Tibial nerve (tissue), 4 donors: Measurements from ENCODE around the gene CTNNA2. TPM values are rescaled to one million over a fixed set of nuclear protein-coding genes. Genes with fewer than 3 reads are reported as not detected.

Experiments used
- DNase-seq, 2 donors: peaks; one replicate each; pipeline ENCODE4 v3.0.0-alpha.2; 2019; ENCODE audit warnings: low spot score in 2 of 2
- H3K27ac ChIP-seq, 4 donors: fragments of 200-600 bp; sonication (generic) in 3 of 4; one replicate each; pipeline ENCODE4 v1.5.1; 2017 to 2019; ENCODE audit warnings: mild to moderate bottlenecking in 1 of 4
- H3K27me3 ChIP-seq, 2 donors: fragments of 200-600 bp; sonication (generic) in 1 of 2; one replicate each; pipeline versions ENCODE4 v1.5.1 to v1.6.0; 2017 to 2019
- H3K36me3 ChIP-seq, 3 donors: fragments of 200-600 bp; sonication (generic); one replicate each; pipeline ENCODE4 v1.5.1; 2018 to 2019
- H3K4me1 ChIP-seq, 4 donors: fragments of 200-600 bp; sonication (generic) in 3 of 4; one replicate each; pipeline ENCODE4 v1.5.1; 2017 to 2019
- H3K4me3 ChIP-seq, 4 donors: fragments of 200-600 bp; sonication (generic) in 3 of 4; one replicate each; pipeline ENCODE4 v1.5.1; 2017 to 2019; ENCODE audit warnings: mild to moderate bottlenecking in 1 of 4, moderate library complexity in 1 of 4
- H3K9me3 ChIP-seq, 4 donors: fragments of 200-600 bp; sonication (generic) in 3 of 4; one replicate each; pipeline ENCODE4 v1.5.1; 2017 to 2019
- EP300 ChIP-seq, 2 donors: sonication (generic); formaldehyde crosslinking; IDR thresholded peaks; one replicate each; pipeline ENCODE4 v1.6.1; 2017; ENCODE audit warnings: antibody characterized with exemption in 2 of 2, mild to moderate bottlenecking in 1 of 2
- POLR2A ChIP-seq, 2 donors: fragments of 450-650 bp; IDR thresholded peaks; one replicate each; pipeline ENCODE4 v1.6.1; 2017; ENCODE audit warnings: antibody characterized with exemption in 2 of 2, mild to moderate bottlenecking in 2 of 2, moderate library complexity in 2 of 2
- WGBS, 2 donors: methylation state at CpG; one replicate each; pipeline ENCODE4 v1.1.5; 2018; 5-methylcytosine and 5-hydroxymethylcytosine counted together
- total RNA-seq, 4 donors: library from RNA; depleted of rRNA; stranded (reverse); fragments of >200 nt; gene quantifications; one replicate each; pipeline ENCODE4 v1.1.0, GENCODE V29; 2016
- TF ChIP-seq, protein P1 (sequence below), 5 experiments: fragments of 200-600 bp in 3 of 5; fragments of 450-650 bp in 2 of 5; sonication (generic) in 3 of 5; IDR thresholded peaks; one replicate each; pipeline ENCODE4 v1.5.1; 2016 to 2019; ENCODE audit warnings: antibody characterized with exemption in 5 of 5, mild to moderate bottlenecking in 3 of 5, moderate library complexity in 2 of 5

Gene CTNNA2
- total RNA-seq, 4 donors from 2014 or later = 0.39 to 3.3 (median 0.75) TPM

DNA sequence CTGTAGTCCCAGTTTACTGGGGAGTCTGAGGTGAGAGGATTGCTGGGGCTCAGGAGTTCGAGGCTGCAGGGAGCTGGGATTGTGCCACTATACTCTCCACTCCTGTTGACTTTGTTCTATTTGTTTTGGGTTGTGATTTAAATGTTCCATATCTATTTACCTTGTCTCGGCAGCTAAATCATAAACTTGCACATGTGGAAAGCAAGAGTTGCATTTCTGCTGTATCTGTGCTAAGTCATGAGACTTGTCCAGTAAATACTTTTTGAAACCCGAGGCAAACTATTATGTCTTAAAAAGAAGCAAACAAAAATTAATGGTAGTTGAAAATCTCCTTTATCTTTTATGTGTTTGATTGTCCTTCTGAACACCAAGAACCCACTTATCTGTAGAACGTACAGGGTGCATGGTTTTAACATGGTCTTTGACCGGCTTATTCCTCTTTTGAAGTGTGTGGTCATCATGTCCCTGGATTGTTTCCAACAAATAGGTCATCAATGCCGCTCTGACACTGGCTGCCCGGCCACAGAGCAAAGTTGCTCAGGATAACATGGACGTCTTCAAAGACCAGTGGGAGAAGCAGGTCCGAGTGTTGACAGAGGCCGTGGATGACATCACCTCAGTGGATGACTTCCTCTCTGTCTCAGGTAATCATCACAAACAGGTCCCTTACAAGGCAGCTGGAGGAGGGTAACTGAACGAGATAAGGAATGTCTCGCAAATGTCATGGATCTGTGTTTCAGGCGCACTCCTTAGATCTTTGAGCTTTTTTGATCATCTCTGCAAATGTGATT is 1032.8 kb downstream of the CTNNA2 start:
- no peaks in the 10 kb centered on the region for H3K9me3 ChIP-seq
- H3K4me3 ChIP-seq = no peak overlapping the region
- WGBS, 2 donors = 86 to 90% methylated on average over 13 of the region's 13 CpGs
- H3K4me1 ChIP-seq = no peaks in the 10 kb centered on the region
- DNase-seq = no peak
- TF ChIP-seq POLR2A (IDR thresholded peaks at IDR 0.05) (no peak), EP300 (IDR thresholded peaks at IDR 0.05) (no peak)
- TF ChIP-seq, protein P1, sequence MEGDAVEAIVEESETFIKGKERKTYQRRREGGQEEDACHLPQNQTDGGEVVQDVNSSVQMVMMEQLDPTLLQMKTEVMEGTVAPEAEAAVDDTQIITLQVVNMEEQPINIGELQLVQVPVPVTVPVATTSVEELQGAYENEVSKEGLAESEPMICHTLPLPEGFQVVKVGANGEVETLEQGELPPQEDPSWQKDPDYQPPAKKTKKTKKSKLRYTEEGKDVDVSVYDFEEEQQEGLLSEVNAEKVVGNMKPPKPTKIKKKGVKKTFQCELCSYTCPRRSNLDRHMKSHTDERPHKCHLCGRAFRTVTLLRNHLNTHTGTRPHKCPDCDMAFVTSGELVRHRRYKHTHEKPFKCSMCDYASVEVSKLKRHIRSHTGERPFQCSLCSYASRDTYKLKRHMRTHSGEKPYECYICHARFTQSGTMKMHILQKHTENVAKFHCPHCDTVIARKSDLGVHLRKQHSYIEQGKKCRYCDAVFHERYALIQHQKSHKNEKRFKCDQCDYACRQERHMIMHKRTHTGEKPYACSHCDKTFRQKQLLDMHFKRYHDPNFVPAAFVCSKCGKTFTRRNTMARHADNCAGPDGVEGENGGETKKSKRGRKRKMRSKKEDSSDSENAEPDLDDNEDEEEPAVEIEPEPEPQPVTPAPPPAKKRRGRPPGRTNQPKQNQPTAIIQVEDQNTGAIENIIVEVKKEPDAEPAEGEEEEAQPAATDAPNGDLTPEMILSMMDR (IDR thresholded peaks at IDR 0.05) = no peak
- H3K36me3 ChIP-seq = no peaks in the 10 kb centered on the region
- no peak overlapping the region for H3K27ac ChIP-seq
- no peaks in the 10 kb centered on the region for H3K27me3 ChIP-seq

DNA sequence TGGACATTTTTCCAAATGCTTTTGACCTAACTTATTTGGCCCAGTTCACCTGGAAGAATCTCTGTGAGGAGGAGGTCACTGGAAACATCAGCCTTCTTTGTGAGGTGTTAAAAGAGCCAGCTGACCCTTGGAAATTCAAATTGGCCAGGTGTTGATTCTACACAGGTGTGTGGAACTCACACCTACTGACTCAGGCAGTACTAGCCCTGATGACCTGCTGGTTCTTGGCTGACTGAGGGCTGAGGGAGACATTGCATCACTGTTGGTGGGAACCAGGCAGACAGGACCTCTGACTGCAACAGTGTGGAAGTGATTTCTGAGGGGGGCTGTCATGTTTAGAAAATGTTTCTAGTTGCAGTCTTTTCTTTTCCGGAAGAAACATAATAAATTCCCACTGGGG is 1033.9 kb downstream of the CTNNA2 start:
- Histone ChIP-seq H3K36me3 (no peaks in the 10 kb centered on the region), H3K4me1 (no peaks in the 10 kb centered on the region), H3K9me3 (no peaks in the 10 kb centered on the region), H3K27me3 (no peaks in the 10 kb centered on the region), H3K27ac (no peak overlapping the region), H3K4me3 (no peak overlapping the region)
- 61 to 85% methylated on average over 1 of the region's 1 CpG for WGBS, 2 donors
- DNase-seq = no peak
- TF ChIP-seq, protein P1 (IDR thresholded peaks at IDR 0.05) = no peak
- TF ChIP-seq POLR2A (IDR thresholded peaks at IDR 0.05) (no peak), EP300 (IDR thresholded peaks at IDR 0.05) (no peak)

DNA sequence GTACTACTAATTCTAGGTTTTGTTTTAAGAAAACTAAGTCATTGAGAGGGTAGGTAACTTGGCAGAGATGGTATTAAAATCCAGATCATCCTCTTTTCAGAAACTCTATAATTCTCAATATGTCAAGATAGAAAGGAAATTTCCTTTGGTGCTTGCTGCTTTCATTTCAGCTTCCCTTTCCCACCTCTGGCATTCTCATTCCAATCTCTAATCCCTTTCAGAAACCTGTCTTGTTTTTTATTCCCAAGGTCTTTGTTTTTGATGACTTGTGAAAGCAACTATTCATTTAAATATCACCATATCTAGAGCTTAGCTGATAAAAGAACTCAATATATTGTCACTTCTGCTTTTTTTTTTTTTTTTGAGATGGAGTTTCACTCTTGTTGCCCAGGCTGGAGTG is 1034.5 kb downstream of the CTNNA2 start:
- Histone ChIP-seq H3K27me3 (no peaks in the 10 kb centered on the region), H3K27ac (no peak overlapping the region), H3K4me1 (no peaks in the 10 kb centered on the region), H3K9me3 (no peaks in the 10 kb centered on the region), H3K36me3 (no peaks in the 10 kb centered on the region), H3K4me3 (no peak overlapping the region)
- TF ChIP-seq POLR2A (IDR thresholded peaks at IDR 0.05) = no peak
- DNase-seq = no peak

DNA sequence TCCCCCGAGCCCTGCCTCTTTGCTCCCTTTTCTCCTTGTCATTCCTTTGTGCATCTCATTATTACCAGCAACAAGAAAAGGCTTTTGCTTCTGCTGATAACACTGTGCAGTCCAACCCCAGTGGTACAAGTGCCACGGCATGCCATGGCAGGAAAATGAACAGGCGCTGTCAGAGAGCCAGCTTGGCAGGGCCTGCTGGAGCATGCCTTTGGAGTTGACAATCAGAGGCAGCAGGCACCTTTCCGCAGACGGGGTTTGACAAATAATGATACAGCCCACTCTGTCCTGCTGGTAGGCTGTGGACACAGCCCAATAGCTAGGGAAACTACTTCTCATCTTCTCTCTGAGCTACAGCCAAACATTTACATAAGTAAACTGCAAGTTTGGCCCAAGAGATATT is 1035.6 kb downstream of the CTNNA2 start:
- 80 to 83% methylated on average over 5 of the region's 5 CpGs for WGBS, 2 donors
- TF ChIP-seq POLR2A (IDR thresholded peaks at IDR 0.05) (no peak), EP300 (IDR thresholded peaks at IDR 0.05) (no peak)
- TF ChIP-seq, protein P1 (IDR thresholded peaks at IDR 0.05) = no peak
- no peak for DNase-seq
- Histone ChIP-seq H3K9me3 (no peaks in the 10 kb centered on the region), H3K4me3 (no peak overlapping the region), H3K4me1 (no peaks in the 10 kb centered on the region), H3K27ac (no peak overlapping the region), H3K27me3 (no peaks in the 10 kb centered on the region), H3K36me3 (no peaks in the 10 kb centered on the region)

DNA sequence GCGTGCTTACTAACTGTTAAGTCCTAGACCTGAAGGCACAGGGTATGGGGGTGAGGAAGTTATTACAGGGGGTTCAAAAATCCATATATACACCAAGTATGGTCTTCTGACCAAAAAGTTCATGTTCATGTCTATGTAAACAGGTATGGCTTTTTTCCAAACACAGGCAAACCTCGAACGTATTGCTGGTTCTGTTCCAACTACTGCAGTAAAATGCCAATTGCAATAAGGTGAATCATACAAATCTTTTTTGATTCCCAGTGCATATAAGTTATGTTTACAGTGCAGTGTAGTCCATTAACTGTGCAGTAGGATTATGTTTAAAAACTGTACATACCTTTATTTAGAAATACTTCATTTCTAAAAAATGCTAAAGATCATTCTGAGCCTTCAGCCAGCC is 1037.0 kb downstream of the CTNNA2 start:
- no peaks in the 10 kb centered on the region for H3K9me3 ChIP-seq
- H3K4me1 ChIP-seq = no peaks in the 10 kb centered on the region
- TF ChIP-seq, protein P1 (IDR thresholded peaks at IDR 0.05) = no peak
- TF ChIP-seq POLR2A (IDR thresholded peaks at IDR 0.05) = no peak
- no peak for TF ChIP-seq EP300 (IDR thresholded peaks at IDR 0.05)
- DNase-seq = no peak
- no peak overlapping the region for H3K4me3 ChIP-seq
- H3K36me3 ChIP-seq = no peaks in the 10 kb centered on the region
- no peak overlapping the region for H3K27ac ChIP-seq
- no peaks in the 10 kb centered on the region for H3K27me3 ChIP-seq
- 70 to 71% methylated on average over 3 of the region's 3 CpGs for WGBS, 2 donors
